ENCODE results near the gene ZMIZ1.
A peak's percentile ranks its signal among the peaks of the same experiment; 100 is the strongest.

The ZMIZ1 gene

GRCh38 chr10:79152423-79152817 is 83.7 kb downstream of the ZMIZ1 start:
- Histone ChIP-seq H3K27me3 (replicated peaks) (no peaks in the 10 kb centered on the region), H3K36me3 (replicated peaks) (no peaks in the 10 kb centered on the region), H3K27ac (peak overlapping the region; percentile 92), H3K4me3 (ENCODE audit: low read depth, low read length) (no peak overlapping the region)
- DNase-seq, result no peak
- in situ Hi-C loops (cut with HindIII; ENCODE audit: low pct_ligation_motif_present, low sequenced_read_pairs), result no loop called here
- TF ChIP-seq CTCF (IDR thresholded peaks at IDR 0.05; ENCODE audit: low read depth, low read length, missing control alignments), result no peak

- Histone ChIP-seq H3K27me3 (replicated peaks) (no peaks in the 10 kb centered on the region), H3K27ac (no peak overlapping the region), H3K36me3 (replicated peaks) (no peaks in the 10 kb centered on the region), H3K4me3 (ENCODE audit: low read depth, low read length) (no peak overlapping the region)
- peak; percentile 22 for TF ChIP-seq CTCF (IDR thresholded peaks at IDR 0.05; ENCODE audit: low read depth, low read length, missing control alignments)
- DNase-seq, result no peak
- in situ Hi-C loops (cut with HindIII; ENCODE audit: low pct_ligation_motif_present, low sequenced_read_pairs), result no loop called here
These were observed 85.0 kb downstream of the ZMIZ1 start for GRCh38 chr10:79153745-79154144.

- peak overlapping the region; percentile 50 for H3K27ac ChIP-seq
These were observed 86.7 kb downstream of the ZMIZ1 start for GRCh38 chr10:79155301-79156081.

GRCh38 chr10:79156334-79157274 is 87.8 kb downstream of the ZMIZ1 start:
- in situ Hi-C loops (cut with HindIII; ENCODE audit: low pct_ligation_motif_present, low sequenced_read_pairs), result no loop called here
- no peak overlapping the region for H3K4me3 ChIP-seq (ENCODE audit: low read depth, low read length)
- H3K27me3 ChIP-seq (replicated peaks), result no peaks in the 10 kb centered on the region
- H3K36me3 ChIP-seq (replicated peaks), result no peaks in the 10 kb centered on the region
- no peak for TF ChIP-seq CTCF (IDR thresholded peaks at IDR 0.05; ENCODE audit: low read depth, low read length, missing control alignments)
- DNase-seq, result no peak
- H3K27ac ChIP-seq, result no peak overlapping the region

More at GRCh38 chr10:79155301-79156081, 86.7 kb downstream of the ZMIZ1 start:
- TF ChIP-seq CTCF (IDR thresholded peaks at IDR 0.05; ENCODE audit: low read depth, low read length, missing control alignments), result peak; percentile 28
- no peak for DNase-seq
- Histone ChIP-seq H3K36me3 (replicated peaks) (no peaks in the 10 kb centered on the region), H3K27me3 (replicated peaks) (no peaks in the 10 kb centered on the region), H3K4me3 (ENCODE audit: low read depth, low read length) (no peak overlapping the region)
- in situ Hi-C loops (cut with HindIII; ENCODE audit: low pct_ligation_motif_present, low sequenced_read_pairs), result no loop called here

- no peak for DNase-seq
- in situ Hi-C loops (cut with HindIII; ENCODE audit: low pct_ligation_motif_present, low sequenced_read_pairs), result no loop called here
- no peak overlapping the region for H3K4me3 ChIP-seq (ENCODE audit: low read depth, low read length)
- TF ChIP-seq CTCF (IDR thresholded peaks at IDR 0.05; ENCODE audit: low read depth, low read length, missing control alignments), result no peak
- peak overlapping the region; percentile 84 for H3K27ac ChIP-seq
- no peaks in the 10 kb centered on the region for H3K27me3 ChIP-seq (replicated peaks)
- H3K36me3 ChIP-seq (replicated peaks), result peaks cover 5% of the 10 kb centered on the region
These were observed 89.2 kb downstream of the ZMIZ1 start for GRCh38 chr10:79158004-79158340.

All from brain microvascular endothelial cell (primary cell).